Measurements from ENCODE around the gene PTPRG.
A peak's percentile ranks its signal among the peaks of the same experiment; 100 is the strongest.

PTPRG gene

DNA sequence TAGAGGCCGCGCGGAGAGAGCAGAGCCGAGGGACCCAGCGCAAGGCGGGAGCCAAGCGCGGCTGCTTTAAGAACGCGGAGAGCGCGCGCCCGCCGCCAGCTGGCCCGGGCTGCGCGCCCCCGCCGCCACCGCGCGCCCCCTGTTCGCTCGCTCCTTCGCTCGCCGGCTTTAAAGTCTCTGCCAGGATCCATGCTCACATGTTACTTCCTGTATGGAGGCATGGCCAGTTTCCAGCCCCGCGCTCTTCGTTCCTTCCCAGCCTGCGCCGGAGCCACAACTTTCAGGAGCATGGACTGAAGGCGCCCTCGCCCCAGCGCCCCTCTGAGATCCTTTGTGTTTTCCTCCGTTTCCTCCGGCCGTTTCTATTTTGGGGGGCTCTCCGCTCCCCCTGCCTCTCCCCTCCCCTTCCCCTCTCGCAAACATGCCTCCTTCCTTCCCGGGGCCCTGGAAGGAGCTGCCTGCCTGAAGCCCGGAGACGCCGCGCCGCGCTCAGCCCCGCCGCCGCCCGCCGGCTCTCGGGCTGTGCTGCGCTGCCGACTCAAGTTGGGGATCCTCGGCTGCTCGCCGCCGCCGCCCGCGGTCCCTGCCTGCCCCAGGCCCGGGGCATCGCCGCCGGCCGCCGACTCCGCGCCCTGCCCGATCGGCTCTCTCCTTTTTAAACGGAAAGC, at the start of gene PTPRG:
PTPRG (plus strand) TSS at position 198 of the 668 bp plus-strand sequence. CDS start 717 bp downstream, outside the sequence.
- ATAC-seq (replicated peaks) (peak; percentile 64 to 65), DNase-seq (peak; percentile 16)
- Mint-ChIP-seq H3K9me3 (peaks cover 3 to 4% of the 10 kb centered on the region in 2 donors), H3K27me3 (peaks cover 59 to 88% of the 10 kb centered on the region in 2 donors), H3K4me1 (peaks cover 8 to 37% of the 10 kb centered on the region in 2 donors), H3K27ac (peak within 1 kb of the TSS; percentile 65), H3K4me3 (peak within 1 kb of the TSS; percentile 83 to 88), H3K36me3 (peaks cover 0 to 4% of the 10 kb centered on the region in 2 donors)

DNA sequence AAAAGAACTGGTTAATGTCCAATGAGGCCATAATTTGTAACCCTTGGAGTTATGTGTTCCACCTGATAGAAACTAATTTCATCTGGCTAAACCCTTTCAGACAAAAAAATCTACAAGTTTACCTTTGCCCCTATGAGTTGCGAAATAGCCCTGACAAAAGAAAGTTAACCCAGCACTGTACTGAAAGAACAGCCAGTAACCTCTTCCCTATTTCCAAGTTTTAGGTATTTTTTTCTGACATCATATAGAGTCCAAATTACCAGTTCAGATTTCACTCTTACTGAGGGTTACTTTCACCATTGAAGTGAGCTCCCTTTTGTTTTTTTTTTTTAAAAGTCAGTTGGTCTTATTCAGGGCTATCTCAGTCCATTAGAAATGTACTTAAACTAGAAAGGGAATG, 42.8 kb upstream of the PTPRG start:
- H3K4me3 Mint-ChIP-seq: peak overlapping the region in 1 of 2 donors; percentile 14
- peaks cover 3 to 6% of the 10 kb centered on the region in 2 donors for H3K27me3 Mint-ChIP-seq
- peaks cover 9 to 17% of the 10 kb centered on the region in 2 donors for H3K9me3 Mint-ChIP-seq
- H3K27ac Mint-ChIP-seq: peak overlapping the region; percentile 81
- H3K36me3 Mint-ChIP-seq: peaks cover 0 to 7% of the 10 kb centered on the region in 2 donors
- H3K4me1 Mint-ChIP-seq: peaks cover 11 to 28% of the 10 kb centered on the region in 2 donors
- peak; percentile 53 to 66 for ATAC-seq (replicated peaks)
- no peak for DNase-seq

DNA sequence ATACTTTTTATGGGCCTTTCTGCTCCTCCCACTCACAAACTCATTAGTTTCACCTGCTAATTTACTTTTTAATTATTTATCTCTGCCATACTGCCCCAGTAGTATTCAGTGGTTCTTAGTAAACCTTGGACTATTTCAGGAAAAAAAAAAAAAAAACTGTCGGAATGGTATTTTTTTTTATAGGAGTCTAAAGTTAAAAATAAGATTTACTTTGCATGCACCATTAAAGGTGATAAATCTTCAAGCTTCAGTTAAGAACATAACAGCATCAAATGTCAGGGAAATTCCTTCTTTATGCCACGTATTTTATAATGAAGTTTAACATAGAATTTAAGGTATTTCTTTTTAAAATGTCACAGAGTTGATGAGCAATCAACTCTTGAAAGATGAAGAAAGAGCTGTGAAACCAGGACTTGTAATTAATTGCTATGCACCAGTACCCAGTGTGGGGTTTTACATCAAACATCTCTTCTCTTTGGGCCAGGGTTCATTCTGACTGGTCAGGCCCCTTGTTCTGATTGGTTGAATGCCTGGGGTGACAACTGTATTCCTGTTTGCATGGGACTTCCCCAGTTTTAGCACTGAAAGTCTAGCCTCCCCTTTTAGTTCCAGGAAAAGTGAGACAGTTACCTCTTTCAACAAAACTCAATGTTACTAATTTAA, 40.3 kb upstream of the PTPRG start:
- Mint-ChIP-seq H3K4me1 (peaks cover 14 to 36% of the 10 kb centered on the region in 2 donors), H3K27me3 (peaks cover 5 to 6% of the 10 kb centered on the region in 2 donors), H3K9me3 (peaks cover 9 to 13% of the 10 kb centered on the region in 2 donors), H3K4me3 (peak overlapping the region in 1 of 2 donors; percentile 43), H3K36me3 (peaks cover 0 to 7% of the 10 kb centered on the region in 2 donors), H3K27ac (peak overlapping the region; percentile 31)
- peak; percentile 74 for DNase-seq
- peak; percentile 98 for ATAC-seq (replicated peaks)

DNA sequence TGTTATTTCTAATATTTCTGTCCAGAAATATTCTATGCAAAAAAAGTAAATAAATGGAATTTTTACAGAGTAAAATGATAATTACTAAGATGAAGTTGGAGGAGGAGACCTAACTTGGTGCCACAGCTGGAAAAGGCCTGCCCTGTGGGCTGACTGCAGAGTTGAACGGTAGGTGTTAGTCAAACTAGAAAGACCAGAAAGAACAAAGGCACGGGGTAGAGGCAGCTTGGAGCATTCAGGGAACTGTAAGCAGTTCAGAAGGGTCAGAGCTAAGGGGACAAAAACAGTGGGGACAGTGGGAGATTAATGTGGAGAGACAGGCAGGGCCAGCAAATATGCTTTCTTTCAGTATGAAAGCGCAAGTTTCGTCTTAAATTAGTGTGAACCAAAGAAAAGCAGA, 39.3 kb upstream of the PTPRG start:
- Mint-ChIP-seq H3K27ac (peak overlapping the region; percentile 7), H3K9me3 (peaks cover 4 to 12% of the 10 kb centered on the region in 2 donors), H3K4me1 (peaks cover 14 to 36% of the 10 kb centered on the region in 2 donors), H3K4me3 (peak overlapping the region in 1 of 2 donors; percentile 45), H3K27me3 (peaks cover 5 to 6% of the 10 kb centered on the region in 2 donors), H3K36me3 (peaks cover 0 to 7% of the 10 kb centered on the region in 2 donors)
- DNase-seq: no peak
- ATAC-seq (replicated peaks): no peak

DNA sequence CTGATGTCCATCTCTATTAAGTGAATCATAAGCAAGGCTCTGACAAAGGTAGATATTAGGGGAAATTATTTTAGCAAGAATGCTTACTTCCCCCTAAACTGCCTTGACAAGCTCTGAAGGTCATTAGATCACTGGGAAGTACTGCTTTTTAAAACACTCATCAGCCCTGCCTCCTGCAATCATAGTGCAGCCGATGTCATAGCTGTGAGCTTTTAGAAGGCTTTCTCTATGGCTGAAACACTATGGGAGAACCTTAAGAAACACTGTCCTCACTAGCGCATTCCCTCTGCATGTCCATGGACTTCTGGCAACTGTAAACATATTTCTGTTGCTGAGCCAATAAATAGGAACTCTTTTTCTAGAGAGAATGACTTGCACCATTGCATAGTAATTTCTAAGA, 38.7 kb upstream of the PTPRG start:
- H3K36me3 Mint-ChIP-seq: peaks cover 0 to 7% of the 10 kb centered on the region in 2 donors
- H3K4me1 Mint-ChIP-seq: peaks cover 14 to 36% of the 10 kb centered on the region in 2 donors
- peaks cover 4 to 12% of the 10 kb centered on the region in 2 donors for H3K9me3 Mint-ChIP-seq
- DNase-seq (no peak), ATAC-seq (replicated peaks) (peak; percentile 35 to 48)
- peaks cover 5 to 6% of the 10 kb centered on the region in 2 donors for H3K27me3 Mint-ChIP-seq
- H3K4me3 Mint-ChIP-seq: no peak overlapping the region
- no peak overlapping the region for H3K27ac Mint-ChIP-seq

DNA sequence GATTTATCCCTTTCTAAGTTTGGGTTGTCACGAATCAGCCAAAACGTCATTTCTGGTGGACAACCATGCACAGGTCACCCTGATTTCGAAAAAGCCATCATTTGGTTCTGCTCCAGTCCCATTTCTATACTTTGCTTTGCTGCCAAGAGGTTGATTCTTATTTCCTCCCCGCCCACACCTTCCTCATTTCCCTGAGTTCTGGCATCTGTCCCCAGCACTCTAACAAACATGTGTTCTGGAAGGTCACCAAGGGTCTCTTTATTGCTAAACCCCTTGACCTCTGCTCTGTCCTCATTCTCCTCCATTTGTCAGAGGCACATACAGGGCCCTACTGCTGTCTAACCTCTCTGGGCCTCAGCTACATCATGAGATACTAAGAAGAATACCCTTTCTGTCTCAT, 36.4 kb upstream of the PTPRG start:
- H3K4me1 Mint-ChIP-seq: peaks cover 8 to 29% of the 10 kb centered on the region in 2 donors
- peak overlapping the region; percentile 68 for H3K27ac Mint-ChIP-seq
- no peak overlapping the region for H3K4me3 Mint-ChIP-seq
- ATAC-seq (replicated peaks): no peak
- H3K36me3 Mint-ChIP-seq: no peaks in the 10 kb centered on the region
- peaks cover 0 to 7% of the 10 kb centered on the region in 2 donors for H3K9me3 Mint-ChIP-seq
- no peak for DNase-seq
- H3K27me3 Mint-ChIP-seq: peaks cover 0 to 5% of the 10 kb centered on the region in 2 donors

DNA sequence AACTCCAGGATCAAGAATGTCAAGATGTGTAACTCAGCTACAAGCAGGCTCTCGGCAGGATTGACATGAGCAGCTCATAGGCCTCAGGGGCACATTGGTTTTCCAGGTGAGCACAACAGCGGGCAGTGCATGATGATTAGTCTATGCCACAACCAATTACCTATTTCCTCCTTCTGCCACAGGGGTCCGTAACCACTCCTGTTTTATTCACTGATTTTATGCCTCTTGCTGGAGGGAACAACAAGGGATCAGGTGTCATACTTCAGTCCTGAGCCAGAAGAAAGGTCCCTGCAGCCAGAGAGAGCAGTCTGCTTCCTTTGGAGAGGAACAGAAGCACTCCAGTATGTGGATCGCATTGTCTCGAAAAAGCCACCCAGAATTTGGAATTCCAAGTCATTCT, 35.1 kb upstream of the PTPRG start:
- no peaks in the 10 kb centered on the region for H3K36me3 Mint-ChIP-seq
- peaks cover 0 to 7% of the 10 kb centered on the region in 2 donors for H3K9me3 Mint-ChIP-seq
- H3K27ac Mint-ChIP-seq: no peak overlapping the region
- H3K4me1 Mint-ChIP-seq: peaks cover 8 to 27% of the 10 kb centered on the region in 2 donors
- H3K27me3 Mint-ChIP-seq: peaks cover 0 to 5% of the 10 kb centered on the region in 2 donors
- ATAC-seq (replicated peaks) (no peak), DNase-seq (no peak)
- no peak overlapping the region for H3K4me3 Mint-ChIP-seq

DNA sequence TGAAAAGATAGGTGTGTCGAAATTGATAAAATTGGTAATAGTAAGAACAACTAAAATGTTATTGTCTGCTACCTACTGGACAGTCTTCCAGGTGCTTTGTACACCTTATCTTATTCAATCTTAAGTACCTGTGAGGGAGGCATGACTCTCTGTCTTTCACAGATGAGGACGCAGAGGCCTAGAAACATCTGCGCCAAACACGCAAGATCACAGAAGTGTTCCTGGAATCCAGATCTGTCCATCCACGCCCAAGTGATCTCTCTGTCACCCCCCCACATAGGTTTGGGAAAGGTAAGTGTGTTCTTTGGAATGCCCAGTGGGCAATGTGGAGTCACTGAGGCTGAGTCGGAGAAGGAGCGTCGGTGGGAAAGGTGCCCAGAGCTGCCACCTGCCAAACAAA, 34.4 kb upstream of the PTPRG start:
- H3K27me3 Mint-ChIP-seq: peaks cover 0 to 5% of the 10 kb centered on the region in 2 donors
- H3K36me3 Mint-ChIP-seq: no peaks in the 10 kb centered on the region
- peaks cover 0 to 6% of the 10 kb centered on the region in 2 donors for H3K9me3 Mint-ChIP-seq
- H3K27ac Mint-ChIP-seq: no peak overlapping the region
- DNase-seq: no peak
- ATAC-seq (replicated peaks): no peak
- H3K4me3 Mint-ChIP-seq: no peak overlapping the region
- H3K4me1 Mint-ChIP-seq: peaks cover 8 to 25% of the 10 kb centered on the region in 2 donors

DNA sequence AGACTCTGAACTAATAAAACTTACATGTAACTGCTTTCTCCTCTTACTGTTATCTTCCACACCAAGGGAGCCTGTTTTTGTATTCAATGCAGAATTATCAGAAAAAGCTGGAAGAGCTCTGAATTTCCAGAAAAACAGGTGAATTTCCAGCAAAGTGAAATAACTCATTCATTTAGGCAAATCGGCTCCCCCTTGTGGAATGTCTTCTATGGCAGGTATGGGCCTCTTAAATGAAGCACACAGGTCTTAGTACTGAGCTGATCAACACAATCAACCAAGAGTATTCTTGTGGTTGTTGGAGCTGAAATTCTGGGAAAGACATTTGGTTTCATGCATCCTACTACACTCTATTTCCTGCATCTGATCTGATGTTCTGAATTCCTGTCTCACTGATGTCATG, 31.0 kb upstream of the PTPRG start:
- no peaks in the 10 kb centered on the region for H3K36me3 Mint-ChIP-seq
- ATAC-seq (replicated peaks) (no peak), DNase-seq (no peak)
- peaks cover 0 to 2% of the 10 kb centered on the region in 2 donors for H3K9me3 Mint-ChIP-seq
- no peak overlapping the region for H3K4me3 Mint-ChIP-seq
- no peak overlapping the region for H3K27ac Mint-ChIP-seq
- H3K27me3 Mint-ChIP-seq: peaks cover 0 to 5% of the 10 kb centered on the region in 2 donors
- H3K4me1 Mint-ChIP-seq: peaks cover 0 to 5% of the 10 kb centered on the region in 2 donors

DNA sequence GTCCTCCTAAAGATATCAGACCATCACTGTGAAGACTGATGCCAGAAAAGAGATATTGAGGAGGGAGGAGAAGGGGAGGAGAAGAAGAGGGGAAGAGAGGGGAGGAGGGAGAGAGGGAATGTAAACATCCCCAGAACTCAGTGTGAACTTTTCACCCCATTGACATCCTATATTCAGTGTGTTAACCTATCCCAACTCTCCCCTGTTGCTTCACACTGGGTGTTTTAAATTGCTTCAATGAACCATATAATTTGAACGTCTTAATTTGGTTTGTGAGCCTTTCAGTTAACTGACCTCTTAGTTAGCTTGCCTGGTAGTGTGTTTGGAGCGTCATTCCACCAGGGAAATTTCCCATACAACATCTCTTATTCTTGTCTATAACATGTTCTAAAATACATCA, 29.8 kb upstream of the PTPRG start:
- Mint-ChIP-seq H3K4me1 (peaks cover 0 to 5% of the 10 kb centered on the region in 2 donors), H3K4me3 (no peak overlapping the region), H3K27me3 (peaks cover 0 to 5% of the 10 kb centered on the region in 2 donors), H3K27ac (no peak overlapping the region), H3K9me3 (peaks cover 0 to 2% of the 10 kb centered on the region in 2 donors), H3K36me3 (no peaks in the 10 kb centered on the region)
- no peak for ATAC-seq (replicated peaks)
- no peak for DNase-seq

DNA sequence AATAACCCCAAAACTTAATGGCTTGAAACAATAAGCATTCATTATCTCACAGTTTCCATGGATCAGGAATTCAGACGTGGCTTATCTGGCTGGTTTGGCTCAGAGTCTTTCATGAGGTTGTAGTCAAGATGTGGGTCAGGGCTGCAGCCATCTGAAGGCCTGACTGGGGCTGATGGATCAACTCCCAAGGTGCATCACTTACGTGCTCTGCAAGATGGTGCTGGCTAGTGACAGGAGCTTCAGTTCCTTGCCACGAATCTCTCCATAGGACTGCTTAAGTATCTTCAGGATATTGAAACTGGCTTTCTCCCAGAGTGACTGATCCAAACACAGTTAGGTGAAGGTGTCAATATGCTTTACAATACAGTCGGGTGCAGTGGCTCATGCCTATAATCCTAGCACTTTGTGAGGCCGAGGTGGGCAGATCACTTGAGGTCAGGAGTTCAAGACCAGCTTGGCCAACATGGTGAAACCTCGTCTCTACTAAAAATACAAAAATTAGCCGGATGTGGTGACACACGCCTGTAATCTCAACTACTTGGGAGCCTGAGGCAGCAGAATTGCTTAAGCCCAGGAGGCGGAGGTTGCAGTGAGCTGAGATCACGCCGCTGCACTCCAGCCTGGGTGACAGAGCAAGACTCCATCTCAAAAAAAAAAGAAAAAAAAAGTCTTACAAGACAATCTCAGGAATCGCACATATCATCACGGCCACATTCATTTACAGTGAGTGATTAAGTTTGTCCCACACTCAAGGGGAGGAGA, 28.5 kb upstream of the PTPRG start:
- peaks cover 0 to 5% of the 10 kb centered on the region in 2 donors for H3K4me1 Mint-ChIP-seq
- DNase-seq (no peak), ATAC-seq (replicated peaks) (no peak)
- H3K36me3 Mint-ChIP-seq: no peaks in the 10 kb centered on the region
- H3K27ac Mint-ChIP-seq: no peak overlapping the region
- H3K9me3 Mint-ChIP-seq: no peaks in the 10 kb centered on the region
- H3K4me3 Mint-ChIP-seq: no peak overlapping the region
- peaks cover 5% of the 10 kb centered on the region in 2 donors for H3K27me3 Mint-ChIP-seq

DNA sequence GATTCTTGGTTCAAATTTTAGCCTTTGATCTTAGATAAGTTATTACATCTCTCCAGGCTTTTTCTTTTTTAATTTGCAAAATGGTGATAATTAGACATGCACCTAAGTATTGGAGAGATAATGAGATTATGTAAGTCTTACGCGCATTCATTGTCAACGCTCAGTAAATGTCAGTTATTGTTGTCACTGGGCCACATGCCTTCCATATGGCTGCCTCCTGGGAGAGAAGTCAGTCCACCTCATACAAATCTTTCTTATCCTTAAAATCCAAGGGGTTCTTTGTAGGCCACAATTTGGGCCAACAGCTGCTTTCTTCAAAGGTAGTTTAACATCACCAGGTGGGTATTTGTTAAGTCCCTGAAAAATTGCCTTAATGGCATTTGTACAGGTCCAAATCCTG, 25.5 kb upstream of the PTPRG start:
- H3K4me1 Mint-ChIP-seq: no peaks in the 10 kb centered on the region
- H3K4me3 Mint-ChIP-seq: no peak overlapping the region
- DNase-seq: no peak
- H3K27me3 Mint-ChIP-seq: peaks cover 5 to 12% of the 10 kb centered on the region in 2 donors
- H3K9me3 Mint-ChIP-seq: no peaks in the 10 kb centered on the region
- no peak for ATAC-seq (replicated peaks)
- H3K36me3 Mint-ChIP-seq: no peaks in the 10 kb centered on the region
- no peak overlapping the region for H3K27ac Mint-ChIP-seq

DNA sequence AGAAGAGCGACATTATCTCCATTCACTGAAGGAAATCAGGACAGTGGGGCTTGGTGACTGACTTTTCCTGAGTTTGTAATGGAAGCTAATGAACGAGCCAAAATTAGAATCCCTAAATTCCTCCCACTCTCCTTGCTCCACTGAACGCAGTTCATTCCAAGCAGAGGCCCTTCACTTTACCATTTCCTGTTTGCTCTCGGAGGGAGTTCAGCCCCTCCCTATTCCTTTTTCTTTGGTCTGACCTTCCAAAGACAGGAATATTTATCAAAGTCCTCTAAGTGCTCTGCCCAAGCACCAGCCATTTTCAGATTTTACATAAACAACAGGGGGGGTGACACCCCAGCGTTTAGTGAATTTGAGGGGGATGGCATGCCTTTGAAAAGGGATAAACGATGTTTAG, 24.0 kb upstream of the PTPRG start:
- H3K9me3 Mint-ChIP-seq: no peaks in the 10 kb centered on the region
- no peak overlapping the region for H3K4me3 Mint-ChIP-seq
- no peak for DNase-seq

DNA sequence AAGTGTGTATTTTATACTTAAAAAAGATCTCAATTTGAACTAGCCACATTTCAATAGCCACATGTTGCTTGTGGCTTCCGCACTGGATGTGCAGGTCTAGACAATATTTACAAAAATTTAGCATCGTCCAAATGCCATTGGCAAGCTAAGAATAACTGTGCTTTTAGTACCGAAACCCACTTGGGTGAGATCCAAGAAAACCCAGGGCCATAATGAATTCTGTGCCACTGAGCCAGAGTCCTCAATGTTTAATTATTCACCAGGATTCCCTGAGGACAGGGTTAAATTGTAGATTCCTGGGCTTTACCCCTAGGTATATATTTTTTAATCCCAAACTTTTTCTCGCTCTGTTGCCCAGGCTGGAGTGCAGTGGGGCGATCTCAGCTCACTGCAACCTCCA, 22.9 kb upstream of the PTPRG start:
- no peaks in the 10 kb centered on the region for H3K4me1 Mint-ChIP-seq
- peaks cover 0 to 5% of the 10 kb centered on the region in 2 donors for H3K9me3 Mint-ChIP-seq
- no peak for DNase-seq
- no peak overlapping the region for H3K27ac Mint-ChIP-seq
- H3K36me3 Mint-ChIP-seq: no peaks in the 10 kb centered on the region
- H3K4me3 Mint-ChIP-seq: no peak overlapping the region
- H3K27me3 Mint-ChIP-seq: peaks cover 4 to 17% of the 10 kb centered on the region in 2 donors
- ATAC-seq (replicated peaks): no peak

More for the DNA sequence above, 24.0 kb upstream of the PTPRG start:
- ATAC-seq (replicated peaks): no peak
- Mint-ChIP-seq H3K36me3 (no peaks in the 10 kb centered on the region), H3K27ac (no peak overlapping the region), H3K4me1 (no peaks in the 10 kb centered on the region), H3K27me3 (peaks cover 9 to 17% of the 10 kb centered on the region in 2 donors)
